GM12873 (cell line): ENCODE data around the gene ENKUR.

Experiments
- CTCF ChIP-seq: IDR thresholded peaks from 2 replicates; pipeline ENCODE4 v1.5.1; 2012; ENCODE audit warnings: low read depth, mild to moderate bottlenecking, moderate library complexity, low read length, control low read depth; ENCODE audit not compliant: insufficient read depth; ENCODE audit errors: missing control alignments

The ENKUR gene

GRCh38 chr10:25014579-25014978 is 1.4 kb downstream of the ENKUR start:
- no peak for TF ChIP-seq CTCF

GRCh38 chr10:24998044-24998443 is 17.9 kb downstream of the ENKUR start:
- no peak for TF ChIP-seq CTCF

GRCh38 chr10:24995072-24995471 is 20.9 kb downstream of the ENKUR start:
- TF ChIP-seq CTCF: no peak

- TF ChIP-seq CTCF: no peak
Observed at GRCh38 chr10:24993237-24993958, 22.6 kb downstream of the ENKUR start.

GRCh38 chr10:24992512-24993133 is 23.3 kb downstream of the ENKUR start:
- TF ChIP-seq CTCF: no peak

- TF ChIP-seq CTCF: no peak
Observed at GRCh38 chr10:24991298-24991697, 24.7 kb downstream of the ENKUR start.

GRCh38 chr10:24989867-24990266 is 26.1 kb downstream of the ENKUR start:
- no peak for TF ChIP-seq CTCF
